CD4-positive, alpha-beta T cell treated with Interleukin-15 for 1 hour (primary cell): ENCODE measurements around the gene DOK5.

Experiments used
- DNase-seq: peaks from one replicate; pipeline ENCODE4 v3.0.0-alpha.2; 2020

Gene DOK5

DNA sequence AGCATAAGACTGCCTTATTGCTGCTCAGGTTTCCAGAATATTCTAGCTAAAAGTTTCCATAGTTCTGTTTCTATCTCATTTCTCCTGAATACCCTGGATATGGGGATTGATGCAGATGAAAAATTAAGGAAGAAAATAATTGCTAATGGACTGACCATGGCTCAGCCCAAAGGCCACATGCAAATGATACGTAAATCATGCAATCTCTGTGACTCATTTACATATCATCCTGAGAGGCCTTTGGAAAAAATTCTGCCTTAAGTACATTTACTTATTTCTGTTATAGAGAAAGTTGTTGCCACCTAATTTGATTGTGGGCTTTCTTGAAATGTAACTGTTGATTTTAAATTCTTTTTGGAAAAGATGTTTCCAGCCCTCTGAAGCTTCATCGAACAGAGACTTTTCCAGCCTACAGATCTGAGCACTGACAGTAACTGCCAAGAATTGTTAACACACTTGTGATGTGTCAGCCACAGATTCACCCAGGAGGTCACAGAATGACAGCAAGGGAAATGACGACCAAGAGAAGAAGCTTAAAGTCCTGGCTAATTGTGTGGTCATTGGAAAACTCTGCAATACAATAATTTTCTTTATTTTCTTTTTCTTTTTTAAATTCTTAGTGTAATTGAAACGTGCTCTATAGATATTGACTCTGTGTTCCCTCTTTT is 174.8 kb downstream of the DOK5 start:
- DNase-seq, result no peak

DNA sequence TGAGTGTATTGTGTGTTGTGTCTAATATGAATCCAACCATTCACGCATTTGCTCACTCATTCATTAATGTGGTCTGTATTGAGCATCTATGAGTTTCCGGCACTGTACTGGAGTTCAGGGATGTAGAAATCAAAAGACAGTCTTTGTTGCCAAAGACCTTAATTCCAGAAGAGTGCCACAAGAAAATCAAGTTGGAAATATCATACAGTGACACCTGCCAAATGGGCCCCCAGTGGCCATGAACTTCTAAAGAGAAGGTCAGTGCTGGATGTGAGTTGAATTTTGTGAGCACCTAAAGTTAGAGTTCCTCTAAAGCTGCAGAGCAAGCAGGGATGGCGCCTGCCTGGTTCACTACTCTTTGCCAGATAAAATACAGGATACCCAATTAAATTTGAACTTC is 175.9 kb downstream of the DOK5 start:
- DNase-seq, result no peak

DNA sequence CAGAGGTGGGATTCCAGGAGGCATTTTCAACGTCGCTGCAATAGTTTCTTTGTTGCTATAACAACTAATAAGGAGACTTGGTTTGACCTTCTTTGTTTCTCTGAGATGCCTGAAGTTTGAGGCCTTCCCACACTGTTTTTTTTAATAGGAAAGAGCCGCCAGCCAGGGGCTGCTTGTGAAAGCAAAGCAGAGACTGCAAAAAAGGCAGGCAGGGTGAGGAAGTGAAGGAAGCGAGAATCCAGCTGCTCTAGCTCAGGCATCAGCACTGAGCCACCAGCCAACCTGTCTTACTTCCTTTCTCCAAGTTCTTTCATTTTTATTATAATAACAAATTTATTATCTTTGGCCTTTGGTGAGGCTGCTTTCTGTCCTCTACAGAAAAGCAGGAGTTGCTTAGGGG is 179.1 kb downstream of the DOK5 start:
- DNase-seq, result no peak

DNA sequence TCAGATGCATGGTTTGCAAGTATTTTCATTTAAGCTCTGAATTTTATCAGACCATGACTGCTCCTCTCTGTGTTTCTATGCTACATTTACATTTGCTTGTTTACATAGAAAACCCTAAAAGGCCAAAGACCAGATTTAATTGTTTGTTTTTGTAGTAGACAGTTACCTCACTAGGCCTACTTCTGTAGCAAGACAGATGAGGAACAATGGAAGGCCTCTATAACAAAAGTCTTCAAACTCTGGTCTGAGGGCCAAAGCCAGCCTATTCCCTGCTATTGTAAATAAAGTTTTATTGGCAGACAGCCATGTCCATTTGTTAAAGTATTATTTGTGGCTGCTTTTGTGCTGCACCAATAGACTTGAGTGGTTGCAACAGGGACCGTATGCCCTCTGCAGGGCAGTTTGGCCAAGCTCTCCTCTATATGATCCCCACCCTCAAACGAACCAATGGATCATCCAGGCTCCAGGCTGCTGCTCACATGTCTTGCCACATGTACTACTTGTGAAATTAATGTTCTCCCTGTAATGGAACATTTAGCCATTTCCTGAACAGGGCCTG is 182.0 kb downstream of the DOK5 start:
- DNase-seq, result no peak

DNA sequence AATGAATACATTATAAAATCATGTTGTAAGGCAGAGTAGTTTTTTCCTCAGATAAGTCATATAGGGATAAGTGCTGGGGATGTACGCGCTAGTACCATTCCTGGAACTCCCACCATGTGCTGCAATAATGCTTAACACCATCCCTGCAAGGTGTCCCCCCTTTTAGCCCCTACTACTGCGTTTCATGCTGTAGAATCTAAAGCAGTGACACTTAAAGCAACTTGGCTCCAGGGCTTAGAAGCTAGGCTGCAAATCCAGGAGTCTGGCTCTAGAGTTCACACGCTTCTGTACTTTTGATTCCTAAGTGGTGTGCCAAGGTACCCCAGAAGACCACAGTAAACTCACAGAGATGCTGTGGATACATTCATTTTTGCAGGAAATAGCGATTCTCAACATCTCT is 183.1 kb downstream of the DOK5 start:
- no peak for DNase-seq

DNA sequence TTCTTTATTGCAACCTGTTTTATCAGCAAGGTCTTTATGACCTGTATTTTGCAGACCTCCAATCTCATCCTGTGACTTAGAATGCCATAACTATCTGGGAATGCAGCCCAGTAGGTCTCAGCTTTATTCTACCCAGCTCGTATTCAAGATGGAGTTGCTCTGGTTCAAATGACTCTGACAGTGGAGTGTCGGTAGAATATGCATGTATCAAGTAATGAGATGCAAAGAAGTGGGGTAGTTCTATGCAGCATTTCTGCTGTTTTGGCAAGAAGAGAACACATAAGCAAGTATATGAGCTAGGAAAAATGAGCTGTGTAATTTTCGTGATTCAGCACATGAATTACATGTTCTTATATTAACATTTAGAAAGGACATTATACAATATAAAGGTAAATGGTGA is 185.9 kb downstream of the DOK5 start:
- no peak for DNase-seq

DNA sequence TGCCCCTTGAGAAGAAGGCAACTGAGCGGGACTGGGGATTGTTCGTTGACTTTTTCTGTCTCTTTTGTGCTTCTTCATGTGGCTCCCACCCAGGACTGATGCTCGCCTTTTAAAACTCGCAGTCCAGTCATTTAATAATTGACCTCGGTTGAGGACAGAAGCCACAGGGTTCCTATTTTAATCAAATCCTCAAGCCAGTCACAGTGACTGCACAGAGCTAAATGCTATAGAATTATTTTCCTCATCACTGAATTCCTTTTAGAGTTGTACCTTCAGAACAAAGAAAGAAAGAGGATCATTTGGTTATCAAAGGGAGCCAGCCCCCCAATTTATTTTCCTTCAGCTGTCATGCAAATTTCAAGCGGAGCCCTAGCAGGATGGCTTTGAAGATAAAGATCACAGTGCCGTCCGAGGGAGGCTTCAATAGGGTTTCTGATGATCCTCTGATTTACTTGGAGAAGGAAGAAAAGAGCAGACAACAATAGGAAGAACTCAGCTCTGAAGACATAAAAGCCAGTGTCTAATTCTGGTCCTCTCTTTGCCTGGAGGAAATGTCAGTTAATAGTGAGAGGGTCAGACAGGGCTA is 186.6 kb downstream of the DOK5 start:
- no peak for DNase-seq

DNA sequence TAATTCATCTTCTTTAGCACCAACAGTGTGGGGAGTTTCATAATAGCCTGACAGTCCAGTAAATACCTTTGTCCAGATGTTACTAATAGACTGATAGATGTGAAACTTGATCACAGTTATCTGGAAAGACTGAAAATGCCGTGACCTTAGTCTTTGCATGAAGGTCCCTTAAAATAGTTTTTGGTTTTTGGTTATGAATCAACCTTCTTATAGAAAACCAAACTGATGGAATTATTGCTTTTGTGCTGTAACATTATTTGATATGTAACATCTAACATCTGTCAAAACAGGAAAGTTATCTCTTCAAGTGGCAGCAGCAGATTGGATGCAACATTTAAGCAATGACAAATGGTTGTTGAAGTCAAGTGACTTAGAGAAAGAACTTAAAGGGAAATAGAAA is 190.4 kb downstream of the DOK5 start:
- no peak for DNase-seq

DNA sequence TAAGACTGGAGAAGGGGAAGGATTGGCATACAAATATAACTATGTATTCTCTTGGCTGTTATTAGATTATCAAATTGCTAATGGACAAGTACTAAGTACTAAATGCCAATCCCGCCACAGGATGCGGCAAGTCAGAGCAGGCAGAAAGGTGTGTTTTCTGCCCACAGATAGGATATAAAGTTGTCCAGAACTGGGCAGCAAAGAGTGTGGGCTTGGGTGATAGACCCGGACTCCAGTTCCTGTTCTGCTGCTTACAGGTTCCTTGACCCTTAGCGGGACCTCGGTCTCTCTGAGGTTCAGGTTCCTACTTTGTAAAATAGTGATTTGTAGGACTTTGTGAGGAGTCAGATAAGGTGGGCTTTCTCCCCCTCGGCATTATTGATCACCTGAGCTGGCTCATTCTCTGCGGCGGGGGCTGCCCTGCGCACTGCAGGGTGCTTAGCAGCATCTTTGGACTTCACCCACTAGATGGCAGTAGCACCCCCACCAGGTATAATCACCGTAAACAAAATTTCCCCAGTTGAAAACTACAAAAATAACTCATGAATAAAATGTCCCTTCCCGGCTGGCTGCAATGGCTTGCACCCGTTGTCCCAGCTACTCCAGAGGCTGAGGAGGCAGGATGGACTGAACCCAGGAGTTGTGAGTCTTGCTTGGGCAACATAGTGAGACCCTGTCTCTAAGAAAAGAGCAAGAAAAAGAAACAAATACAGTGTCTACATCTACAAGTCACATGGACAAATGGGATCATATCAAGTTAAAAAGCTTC is 193.1 kb downstream of the DOK5 start:
- DNase-seq, result no peak

DNA sequence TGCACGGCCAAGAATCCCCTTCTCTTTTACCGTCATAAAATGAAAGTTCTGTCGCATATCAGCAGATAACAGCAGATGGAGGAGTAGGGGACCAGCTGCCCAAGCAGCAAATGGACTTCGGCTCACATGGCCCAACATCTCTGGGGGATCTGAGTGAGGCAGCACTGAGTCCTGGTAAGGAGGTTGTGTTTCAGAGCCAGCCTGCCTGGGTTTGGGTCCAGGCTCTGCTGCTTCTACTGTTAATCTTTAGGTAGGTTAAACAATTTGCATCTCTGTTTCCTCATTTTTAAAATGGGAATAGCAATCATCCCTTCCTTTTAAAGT is 193.6 kb downstream of the DOK5 start:
- no peak for DNase-seq

DNA sequence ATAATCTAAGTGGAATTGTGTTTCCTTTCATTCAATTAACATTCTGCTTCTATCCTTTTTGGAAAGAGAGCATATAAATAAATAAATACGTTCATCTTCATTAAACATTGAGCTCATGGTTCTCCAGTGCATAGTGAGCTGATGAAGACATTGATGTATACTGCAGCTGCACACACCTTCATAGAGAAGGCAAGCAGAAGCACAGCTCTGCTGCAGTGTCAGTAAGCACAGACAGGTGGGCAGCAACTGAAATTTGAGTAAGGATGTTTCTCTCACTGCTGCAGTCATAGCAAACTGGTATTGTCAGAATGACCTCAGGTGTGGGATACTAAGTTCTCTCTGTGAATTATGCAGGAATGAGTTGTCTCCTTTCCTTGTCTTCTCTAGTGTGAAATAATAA is 202.9 kb downstream of the DOK5 start:
- no peak for DNase-seq

DNA sequence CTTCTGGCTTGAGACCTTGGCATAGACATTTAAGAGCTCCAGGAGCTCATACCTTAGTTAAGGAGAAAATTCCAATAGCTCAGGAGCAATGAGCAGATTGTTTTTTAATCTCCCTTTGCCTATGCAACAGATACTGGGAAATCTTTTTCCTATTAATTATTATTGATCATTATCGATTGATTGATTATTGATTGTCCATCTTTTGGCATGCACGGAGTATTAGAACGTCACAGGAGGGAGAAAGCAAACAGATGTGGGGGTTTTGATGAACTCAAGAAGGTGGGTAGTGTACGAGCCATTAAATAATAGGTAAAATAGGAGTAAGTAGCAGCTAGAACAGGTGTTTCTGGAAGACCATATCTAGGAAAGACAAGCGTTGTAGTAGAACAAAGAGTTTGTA is 205.0 kb downstream of the DOK5 start:
- no peak for DNase-seq

DNA sequence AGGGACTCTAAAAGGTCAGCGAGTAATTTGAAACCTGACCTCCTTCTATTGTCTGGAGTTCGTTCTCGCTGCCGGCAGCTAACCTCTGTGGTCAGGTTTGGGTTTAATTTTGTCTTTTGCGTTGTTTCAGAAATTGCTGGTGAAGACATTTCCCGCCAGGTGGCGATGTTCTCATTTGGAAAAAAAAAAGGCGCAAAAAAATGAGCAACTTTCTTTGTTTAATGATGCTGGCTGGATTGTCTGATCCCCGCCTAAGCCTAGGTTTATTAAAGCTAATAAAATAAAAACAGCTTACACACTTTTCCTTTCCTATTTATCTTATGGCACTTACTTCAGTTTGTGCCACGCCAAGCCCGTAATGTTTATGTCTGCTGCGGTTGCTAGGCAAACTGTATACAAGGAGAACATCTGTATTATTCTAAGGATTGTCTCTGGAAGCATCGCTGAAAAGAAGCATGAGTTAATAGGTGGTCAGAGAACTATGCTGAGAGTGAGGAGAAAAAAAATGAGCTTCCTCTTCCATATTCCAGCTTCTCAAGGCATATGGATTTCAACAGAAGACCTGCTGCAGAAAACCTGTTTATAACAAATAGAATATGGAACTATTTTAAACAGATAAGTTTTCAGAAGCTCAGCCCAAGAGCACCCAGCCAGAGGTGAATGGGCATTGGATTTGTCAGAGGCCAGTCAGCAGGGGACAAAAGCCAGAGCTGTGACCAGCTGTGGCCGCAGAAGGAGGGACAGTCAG is 205.7 kb downstream of the DOK5 start:
- no peak for DNase-seq

DNA sequence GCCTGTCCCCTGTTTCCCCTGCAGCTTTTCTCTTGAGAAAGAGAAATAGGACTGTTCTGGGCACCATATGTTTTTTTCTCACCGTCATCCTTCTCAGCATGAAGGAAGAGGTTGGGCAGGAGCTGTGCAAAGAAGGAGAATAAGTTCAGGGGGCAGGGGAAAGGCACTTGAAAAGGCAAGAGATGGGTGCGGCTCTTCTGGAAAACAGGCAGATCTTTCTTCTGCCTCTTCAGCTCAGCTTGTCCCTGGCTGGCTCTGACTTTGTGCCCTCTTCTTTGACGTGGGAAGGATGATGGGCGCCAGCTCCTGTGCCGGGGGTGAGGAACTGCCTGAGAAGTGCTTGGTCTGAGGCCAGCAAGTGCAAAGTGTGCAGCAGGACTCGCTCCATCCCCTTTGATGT is 206.5 kb downstream of the DOK5 start:
- DNase-seq, result no peak

DNA sequence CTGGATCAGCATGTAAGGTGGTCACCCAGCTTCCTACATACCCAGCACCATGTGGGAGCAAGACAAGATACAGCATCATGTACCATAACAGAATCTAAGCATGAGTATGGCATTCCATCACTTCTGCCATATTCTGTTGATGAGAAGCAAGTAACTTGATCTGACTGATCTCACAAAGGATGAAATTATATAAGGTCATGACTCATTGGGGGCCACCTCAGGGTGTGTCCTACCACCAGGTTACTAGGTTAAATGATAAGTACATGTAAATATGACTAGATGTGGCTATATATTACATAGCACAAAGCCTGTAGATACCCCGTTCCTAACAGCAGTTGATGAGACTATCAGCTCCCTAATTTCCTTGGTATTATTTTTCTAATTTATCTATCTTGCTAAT is 213.1 kb downstream of the DOK5 start:
- DNase-seq, result no peak

DNA sequence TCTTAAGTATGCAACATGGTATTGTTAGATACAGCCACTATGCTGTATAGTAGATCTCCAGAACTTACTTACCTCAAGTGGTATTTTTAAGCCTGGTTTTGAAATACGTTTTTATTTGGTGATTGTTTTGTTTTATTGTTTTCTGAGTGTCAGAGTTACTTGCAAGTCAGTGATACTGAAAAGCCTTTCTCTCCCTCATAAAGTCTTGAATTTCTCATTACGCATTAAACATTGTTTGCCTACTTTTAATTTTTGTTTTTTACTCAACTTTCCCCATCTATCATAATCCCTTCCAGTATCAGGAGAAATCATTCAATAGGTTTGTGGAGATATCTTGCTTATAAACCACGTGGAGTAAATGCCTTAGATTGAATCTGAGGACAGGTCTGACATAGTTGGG is 214.9 kb downstream of the DOK5 start:
- DNase-seq, result no peak

DNA sequence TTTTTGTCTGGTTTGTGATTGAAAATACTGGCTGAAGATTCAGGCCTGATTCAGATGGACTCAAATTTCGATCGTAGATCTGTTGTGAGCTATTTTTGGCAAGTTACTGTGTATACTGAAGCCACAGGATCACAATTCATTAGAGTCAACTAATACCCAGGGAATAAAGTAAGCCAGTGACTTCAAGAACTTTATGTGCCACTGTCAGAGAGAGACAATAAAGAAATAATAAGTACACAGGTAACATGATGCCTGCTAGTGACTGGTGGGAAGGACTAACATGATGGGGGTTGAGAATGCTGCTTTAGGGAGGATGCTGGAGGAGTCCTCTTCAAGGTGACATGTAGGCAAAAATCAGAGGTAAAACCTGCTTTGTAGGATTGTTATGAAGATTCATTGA is 215.9 kb downstream of the DOK5 start:
- DNase-seq, result no peak

DNA sequence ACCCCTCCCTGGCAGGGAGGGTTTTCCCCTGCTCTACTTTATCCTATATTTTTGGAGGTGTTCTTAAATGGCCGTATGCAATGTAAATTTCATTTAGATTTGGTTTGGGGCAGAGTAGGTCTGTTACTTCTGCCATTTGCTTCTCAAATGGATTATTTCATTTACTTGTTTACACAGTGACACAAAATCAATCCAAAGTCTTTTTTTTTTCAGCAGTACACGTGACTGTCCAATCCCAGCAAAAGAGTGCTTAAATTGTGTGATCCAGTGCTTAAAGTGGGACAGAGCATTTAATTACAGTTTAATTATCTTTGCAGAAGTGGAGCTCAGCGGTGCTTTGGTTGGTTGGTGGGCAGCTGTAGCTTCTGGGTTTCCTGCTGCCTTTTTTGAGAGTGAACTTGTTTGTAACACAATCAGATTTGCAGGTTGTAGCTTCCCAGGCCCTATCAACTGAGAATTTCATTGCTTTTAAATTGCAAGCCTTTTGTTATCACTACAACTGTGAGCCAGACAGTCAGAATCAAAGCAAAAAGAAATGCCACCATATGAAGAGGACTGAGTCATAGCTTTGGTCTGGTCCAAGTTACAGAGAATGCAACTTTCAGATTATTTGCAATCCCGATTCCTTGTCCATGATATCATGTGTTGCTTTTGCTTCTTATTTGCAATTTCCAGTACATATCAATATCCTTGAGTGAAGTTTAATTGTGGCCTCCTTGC is 216.9 kb downstream of the DOK5 start:
- no peak for DNase-seq

DNA sequence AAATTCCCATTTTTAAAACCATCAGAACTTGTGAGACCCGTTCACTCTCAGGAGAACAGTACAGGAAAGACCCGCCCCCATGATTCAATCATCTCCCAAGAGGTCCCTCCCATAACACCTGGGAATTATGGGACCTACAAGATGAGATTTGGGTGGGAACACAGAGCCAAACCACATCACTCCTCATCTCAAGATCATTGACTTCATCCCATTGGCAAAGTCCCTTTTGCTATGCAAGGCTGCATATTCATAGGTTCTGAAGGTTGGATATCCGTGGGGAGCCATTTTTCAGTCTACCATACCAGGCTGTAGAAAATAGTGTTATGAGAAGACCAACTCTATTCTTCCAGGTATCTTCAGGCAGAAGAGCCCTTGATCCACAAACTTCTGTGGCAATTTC is 219.1 kb downstream of the DOK5 start:
- DNase-seq, result no peak

DNA sequence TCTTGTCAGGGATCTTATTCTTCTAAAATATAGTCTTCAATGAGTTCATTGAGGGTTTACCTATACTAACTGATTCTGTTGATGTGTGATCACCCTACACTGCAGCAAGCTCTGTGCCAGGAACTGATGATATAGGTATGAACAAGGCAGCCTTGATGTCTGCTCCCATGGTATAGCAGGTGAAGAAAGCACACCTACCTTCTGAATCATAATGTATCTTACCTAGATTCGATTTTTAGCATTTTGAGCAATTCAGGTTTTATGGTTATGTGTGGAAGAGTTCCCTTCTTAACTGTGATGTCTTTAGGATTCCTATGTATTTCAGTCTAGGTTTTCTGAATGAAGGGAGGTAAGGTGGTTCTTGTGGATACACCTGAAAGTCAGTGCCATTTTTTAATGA is 223.0 kb downstream of the DOK5 start:
- no peak for DNase-seq
